ENCODE results near the gene LIPA. TPM values are rescaled to one million over a fixed set of nuclear protein-coding genes. Genes with fewer than 3 reads are reported as not detected.
A peak's percentile ranks its signal among the peaks of the same experiment; 100 is the strongest.

Gene LIPA
- total and polyA plus RNA-seq, 10 donors = 28.6 to 828 (median 337) TPM

DNA sequence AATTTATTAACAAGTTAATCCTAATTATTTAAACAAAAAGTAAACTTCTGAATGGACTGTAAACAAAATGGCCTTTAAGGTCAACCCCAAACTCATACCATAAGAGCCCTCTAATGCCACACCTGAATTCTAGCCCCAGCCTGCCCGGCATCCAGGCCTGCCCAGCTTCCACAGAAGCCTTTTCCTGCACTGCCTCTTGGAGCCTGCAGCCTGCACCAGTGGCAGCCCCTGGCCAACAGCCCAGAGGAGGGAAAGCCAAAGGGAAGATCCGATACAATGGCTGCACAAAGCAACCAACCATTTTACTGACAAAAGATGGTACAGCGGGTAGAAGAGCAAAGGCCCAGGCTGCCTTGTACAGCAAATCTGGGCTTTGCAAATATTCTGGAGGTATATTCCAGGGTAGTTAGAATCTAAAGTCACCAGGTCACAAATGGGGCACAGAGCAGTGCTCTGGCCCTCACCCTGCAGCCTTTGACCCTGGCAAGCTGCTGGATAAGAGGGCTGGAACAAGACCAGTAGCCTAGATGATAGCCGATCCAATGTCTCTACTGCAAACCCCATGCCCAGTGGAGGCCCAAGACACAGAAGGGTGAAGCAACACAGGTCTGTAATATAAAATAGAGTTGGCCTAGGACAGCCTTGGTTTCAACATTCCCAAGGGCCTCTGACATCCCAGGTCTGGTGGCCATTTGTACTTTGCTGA, 31.9 kb downstream of the LIPA start:
- WGBS, 5 donors = 90 to 92% (median 92%) methylated on average over 3 to 4 of the region's 4 CpGs
- peak in 1 of 3 donors; percentile 7 for TF ChIP-seq POLR2AphosphoS5 (IDR thresholded peaks at IDR 0.05)
- TF ChIP-seq POLR2A (IDR thresholded peaks at IDR 0.05) = no peak
- Histone ChIP-seq H3K36me3 (peaks cover 0 to 72% (median 30%) of the 10 kb centered on the region in 6 donors), H3K27ac (peak overlapping the region in 1 of 8 donors; percentile 31), H3K27me3 (replicated peaks in 1 of 7) (no peaks in the 10 kb centered on the region), H3K4me1 (peaks cover 12 to 22% (median 16%) of the 10 kb centered on the region in 6 donors), H3K4me3 (no peak overlapping the region), H3K9me3 (no peaks in the 10 kb centered on the region)
- intact Hi-C loops (cut with DNase I; ENCODE audit: low total_unique reads) = no loop called here
- DNase-seq = no peak

DNA sequence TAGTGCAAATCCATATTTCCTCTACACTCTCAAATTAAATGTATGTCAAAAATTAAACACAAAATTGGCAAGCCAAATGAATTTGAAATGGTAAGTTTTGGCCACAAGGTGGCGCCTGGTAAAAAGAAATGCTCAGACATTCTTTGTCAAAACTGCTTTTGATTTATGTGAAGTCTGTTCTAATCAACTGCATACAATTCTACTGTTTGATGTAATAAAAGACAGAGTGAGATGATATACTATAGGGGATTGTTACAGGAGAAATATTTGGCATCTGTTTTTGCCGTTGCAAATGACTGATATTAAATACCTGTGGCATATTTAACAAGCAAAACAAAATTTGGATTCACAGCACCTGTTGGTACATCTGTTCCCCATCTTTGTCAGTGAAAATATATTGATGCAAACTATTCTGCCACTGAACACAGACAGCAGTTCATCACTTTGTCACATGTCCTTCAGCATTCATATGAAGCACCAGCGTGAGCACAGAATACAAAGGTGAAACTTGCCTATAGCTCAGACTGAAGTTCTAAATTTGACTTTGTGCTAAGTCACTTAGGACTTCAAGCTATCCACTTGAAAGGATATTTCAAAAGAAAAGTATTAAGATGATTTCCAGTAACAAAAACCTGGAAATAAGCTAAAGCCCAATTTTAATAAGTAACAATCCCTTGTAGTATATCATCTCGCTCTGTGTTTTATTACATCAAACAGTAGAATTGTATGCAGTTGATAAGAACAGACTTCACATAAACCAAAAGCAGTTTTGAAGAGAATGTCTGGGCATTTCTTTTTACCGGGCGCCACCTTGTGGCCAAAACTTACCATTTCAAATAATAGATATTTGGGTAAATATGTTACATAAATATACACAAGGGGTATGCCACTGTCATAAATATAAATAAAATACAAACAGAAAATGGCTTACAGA, 34.3 kb downstream of the LIPA start:
- TF ChIP-seq, protein P1, sequence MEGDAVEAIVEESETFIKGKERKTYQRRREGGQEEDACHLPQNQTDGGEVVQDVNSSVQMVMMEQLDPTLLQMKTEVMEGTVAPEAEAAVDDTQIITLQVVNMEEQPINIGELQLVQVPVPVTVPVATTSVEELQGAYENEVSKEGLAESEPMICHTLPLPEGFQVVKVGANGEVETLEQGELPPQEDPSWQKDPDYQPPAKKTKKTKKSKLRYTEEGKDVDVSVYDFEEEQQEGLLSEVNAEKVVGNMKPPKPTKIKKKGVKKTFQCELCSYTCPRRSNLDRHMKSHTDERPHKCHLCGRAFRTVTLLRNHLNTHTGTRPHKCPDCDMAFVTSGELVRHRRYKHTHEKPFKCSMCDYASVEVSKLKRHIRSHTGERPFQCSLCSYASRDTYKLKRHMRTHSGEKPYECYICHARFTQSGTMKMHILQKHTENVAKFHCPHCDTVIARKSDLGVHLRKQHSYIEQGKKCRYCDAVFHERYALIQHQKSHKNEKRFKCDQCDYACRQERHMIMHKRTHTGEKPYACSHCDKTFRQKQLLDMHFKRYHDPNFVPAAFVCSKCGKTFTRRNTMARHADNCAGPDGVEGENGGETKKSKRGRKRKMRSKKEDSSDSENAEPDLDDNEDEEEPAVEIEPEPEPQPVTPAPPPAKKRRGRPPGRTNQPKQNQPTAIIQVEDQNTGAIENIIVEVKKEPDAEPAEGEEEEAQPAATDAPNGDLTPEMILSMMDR (IDR thresholded peaks at IDR 0.05 in 8 of 11, conservative IDR thresholded peaks at IDR 0.05 in 3 of 11) = peak; percentile 49 to 85 (median 73)
- no peak for TF ChIP-seq POLR2AphosphoS5 (IDR thresholded peaks at IDR 0.05)
- Histone ChIP-seq H3K36me3 (peaks cover 0 to 60% (median 24%) of the 10 kb centered on the region in 6 donors), H3K27ac (peak overlapping the region in 5 of 8 donors; percentile 37 to 72 (median 49)), H3K4me1 (peaks cover 14 to 30% (median 20%) of the 10 kb centered on the region in 6 donors), H3K4me3 (no peak overlapping the region), H3K27me3 (replicated peaks in 1 of 7) (no peaks in the 10 kb centered on the region), H3K9me3 (no peaks in the 10 kb centered on the region)
- no peak for DNase-seq
- WGBS, 5 donors = 18 to 28% (median 22%) methylated on average over 6 of the region's 6 CpGs
- intact Hi-C loops (cut with DNase I; ENCODE audit: low total_unique reads) = no loop called here

DNA sequence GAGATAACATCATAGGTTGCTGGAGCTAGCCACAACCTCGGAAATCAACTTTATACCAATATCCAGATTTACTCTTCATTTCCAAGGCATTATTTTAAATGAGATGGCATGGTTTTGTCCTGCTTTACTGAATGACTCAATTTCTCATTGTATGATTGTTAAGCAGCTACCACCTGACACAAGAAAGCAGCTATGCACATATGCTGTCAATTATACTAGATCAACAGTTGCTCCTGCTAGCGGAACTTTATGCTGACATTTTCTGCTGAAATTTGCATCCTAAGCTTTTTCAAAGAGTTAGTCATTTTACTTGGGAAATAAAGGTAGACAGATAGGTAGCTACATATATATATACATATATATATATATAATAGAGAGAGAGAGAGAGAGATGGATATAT, 35.5 kb downstream of the LIPA start:
- WGBS, 5 donors = 88 to 99% (median 97%) methylated on average over 2 of the region's 2 CpGs
- no peaks in the 10 kb centered on the region for H3K27me3 ChIP-seq (replicated peaks in 1 of 7)
- H3K4me3 ChIP-seq = no peak overlapping the region
- intact Hi-C loops (cut with DNase I; ENCODE audit: low total_unique reads) = no loop called here
- H3K36me3 ChIP-seq = peaks cover 0 to 47% (median 19%) of the 10 kb centered on the region in 6 donors
- no peaks in the 10 kb centered on the region for H3K9me3 ChIP-seq
- TF ChIP-seq POLR2AphosphoS5 (IDR thresholded peaks at IDR 0.05) = no peak
- TF ChIP-seq POLR2A (IDR thresholded peaks at IDR 0.05) = no peak
- TF ChIP-seq, protein P1 (IDR thresholded peaks at IDR 0.05 in 8 of 11, conservative IDR thresholded peaks at IDR 0.05 in 3 of 11) = no peak
- DNase-seq = no peak
- H3K4me1 ChIP-seq = peaks cover 14 to 30% (median 20%) of the 10 kb centered on the region in 6 donors
- no peak overlapping the region for H3K27ac ChIP-seq

DNA sequence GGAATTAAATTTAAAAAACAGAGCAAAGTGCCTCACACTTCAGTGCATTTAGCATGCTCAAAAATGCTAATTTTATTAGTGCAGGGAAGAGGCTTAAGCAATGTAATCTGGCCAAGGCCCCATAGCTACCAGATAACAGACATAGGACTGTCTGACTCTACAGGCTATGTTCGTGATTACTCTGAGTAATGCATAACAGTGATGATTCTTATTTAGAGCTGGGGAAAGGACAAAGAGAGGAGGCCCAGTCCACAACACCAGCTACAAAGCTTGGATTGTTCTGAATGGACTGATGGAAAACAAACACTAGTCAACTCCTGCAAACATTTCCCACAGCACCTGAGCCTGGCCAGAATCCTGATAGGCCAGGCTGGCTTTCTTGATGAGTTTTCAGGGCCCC, 36.1 kb downstream of the LIPA start:
- intact Hi-C loops (cut with DNase I; ENCODE audit: low total_unique reads) = no loop called here
- no peaks in the 10 kb centered on the region for H3K27me3 ChIP-seq (replicated peaks in 1 of 7)
- peaks cover 14 to 30% (median 20%) of the 10 kb centered on the region in 6 donors for H3K4me1 ChIP-seq
- H3K4me3 ChIP-seq = no peak overlapping the region
- no peak overlapping the region for H3K27ac ChIP-seq
- WGBS, 5 donors = 87 to 100% (median 95%) methylated on average over 1 of the region's 1 CpG
- no peaks in the 10 kb centered on the region for H3K9me3 ChIP-seq
- peaks cover 0 to 43% (median 16%) of the 10 kb centered on the region in 6 donors for H3K36me3 ChIP-seq
- DNase-seq = no peak
- no peak for TF ChIP-seq POLR2A (IDR thresholded peaks at IDR 0.05)
- TF ChIP-seq, protein P1 (IDR thresholded peaks at IDR 0.05 in 8 of 11, conservative IDR thresholded peaks at IDR 0.05 in 3 of 11) = no peak
- TF ChIP-seq POLR2AphosphoS5 (IDR thresholded peaks at IDR 0.05) = no peak
